Osteoblast (primary cell): Measurements from ENCODE around the gene HDAC4. TPM values are rescaled to one million over a fixed set of nuclear protein-coding genes. Genes with fewer than 3 reads are reported as not detected.
A peak's percentile ranks its signal among the peaks of the same experiment; 100 is the strongest.

Experiments
- DNase-seq: peaks from one replicate; pipeline ENCODE4 v3.0.0; 2011; ENCODE audit warnings: low spot score, mixed read lengths; ENCODE audit not compliant: insufficient read length; ENCODE audit errors: missing footprints
- H2AFZ ChIP-seq: 2 replicates; pipeline ENCODE4 v1.6.0; 2011; ENCODE audit warnings: mild to moderate bottlenecking, low read length
- H3K27ac ChIP-seq: 2 replicates; pipeline ENCODE4 v1.5.1; 2011; ENCODE audit warnings: mild to moderate bottlenecking, low read depth, low read length, moderate library complexity
- H3K27me3 ChIP-seq: 2 replicates; pipeline ENCODE4 v1.6.0; 2012; ENCODE audit warnings: mild to moderate bottlenecking, control low read depth, inconsistent platforms, low read length, moderate library complexity; ENCODE audit not compliant: insufficient read depth
- H3K36me3 ChIP-seq: 2 replicates; pipeline ENCODE4 v1.5.1; 2011; ENCODE audit warnings: mild to moderate bottlenecking, low read length, control low read depth, moderate library complexity; ENCODE audit not compliant: insufficient read depth
- H3K4me1 ChIP-seq: 2 replicates; pipeline ENCODE4 v1.5.1; 2011; ENCODE audit warnings: mild to moderate bottlenecking, low read length, control low read depth, moderate library complexity; ENCODE audit not compliant: insufficient read depth
- H3K4me2 ChIP-seq: 2 replicates; pipeline ENCODE4 v1.6.0; 2011; ENCODE audit warnings: mild to moderate bottlenecking, low read length; ENCODE audit not compliant: insufficient read depth
- H3K4me3 ChIP-seq: fragments of 200-600 bp; sonication (generic); 3 replicates; pipeline ENCODE4 v1.5.1; 2012; ENCODE audit warnings: mild to moderate bottlenecking, low read length, inconsistent platforms; ENCODE audit not compliant: insufficient read depth
- H3K79me2 ChIP-seq: 2 replicates; pipeline ENCODE4 v1.6.0; 2012; ENCODE audit warnings: mild to moderate bottlenecking, low read length, control low read depth, inconsistent platforms; ENCODE audit not compliant: insufficient read depth
- H3K9me3 ChIP-seq: 2 replicates; pipeline ENCODE4 v1.5.1; 2011; ENCODE audit warnings: low read depth, low read length, control low read depth
- H4K20me1 ChIP-seq: 2 replicates; pipeline ENCODE4 v1.6.0; 2012; ENCODE audit warnings: mild to moderate bottlenecking, low read length, control low read depth; ENCODE audit not compliant: insufficient read depth
- CTCF ChIP-seq: IDR thresholded peaks from 2 replicates; pipeline ENCODE4 v1.5.1; 2011; ENCODE audit warnings: mild to moderate bottlenecking, low read depth, low read length, moderate library complexity; ENCODE audit errors: extremely low read depth
- total RNA-seq: library from RNA; depleted of rRNA; stranded (reverse); fragments of >200 nt; gene quantifications from 2 replicates; pipeline ENCODE4 v1.2.3, GENCODE V29; 2012

Gene HDAC4
- total RNA-seq, 1 donor = 30.8 TPM

GRCh38 chr2:239184179-239184578, 216.6 kb downstream of the HDAC4 start:
- H3K27ac ChIP-seq = no peak overlapping the region
- H3K79me2 ChIP-seq = no peaks in the 10 kb centered on the region
- H3K27me3 ChIP-seq = no peaks in the 10 kb centered on the region
- H2AFZ ChIP-seq = no peak overlapping the region
- H3K4me1 ChIP-seq = no peaks in the 10 kb centered on the region
- H3K36me3 ChIP-seq = peaks cover 4% of the 10 kb centered on the region
- no peak overlapping the region for H3K4me2 ChIP-seq
- peak; percentile 1 for DNase-seq
- no peak for TF ChIP-seq CTCF
- H4K20me1 ChIP-seq = no peaks in the 10 kb centered on the region
- no peaks in the 10 kb centered on the region for H3K9me3 ChIP-seq
- H3K4me3 ChIP-seq = no peak overlapping the region

GRCh38 chr2:239182981-239183791, 217.6 kb downstream of the HDAC4 start:
- Histone ChIP-seq H3K27ac (no peak overlapping the region), H3K36me3 (no peaks in the 10 kb centered on the region), H3K4me2 (no peak overlapping the region), H3K9me3 (no peaks in the 10 kb centered on the region), H3K4me3 (no peak overlapping the region), H3K79me2 (no peaks in the 10 kb centered on the region), H4K20me1 (no peaks in the 10 kb centered on the region), H3K27me3 (no peaks in the 10 kb centered on the region), H3K4me1 (no peaks in the 10 kb centered on the region), H2AFZ (no peak overlapping the region)
- TF ChIP-seq CTCF = no peak
- DNase-seq = peak; percentile 45

- no peak for TF ChIP-seq CTCF
These were observed 218.8 kb downstream of the HDAC4 start for GRCh38 chr2:239181903-239182581.

GRCh38 chr2:239181074-239181902, 219.5 kb downstream of the HDAC4 start:
- DNase-seq = no peak

More at GRCh38 chr2:239181903-239182581, 218.8 kb downstream of the HDAC4 start:
- Histone ChIP-seq H3K4me3 (no peak overlapping the region), H2AFZ (no peak overlapping the region), H3K27ac (no peak overlapping the region), H3K4me1 (no peaks in the 10 kb centered on the region), H3K27me3 (no peaks in the 10 kb centered on the region), H3K36me3 (no peaks in the 10 kb centered on the region), H3K4me2 (no peak overlapping the region), H4K20me1 (no peaks in the 10 kb centered on the region), H3K9me3 (no peaks in the 10 kb centered on the region), H3K79me2 (no peaks in the 10 kb centered on the region)
- DNase-seq = no peak

More at GRCh38 chr2:239181074-239181902, 219.5 kb downstream of the HDAC4 start:
- no peak for TF ChIP-seq CTCF
- no peaks in the 10 kb centered on the region for H3K79me2 ChIP-seq
- H2AFZ ChIP-seq = no peak overlapping the region
- no peaks in the 10 kb centered on the region for H3K9me3 ChIP-seq
- H3K4me3 ChIP-seq = no peak overlapping the region
- no peaks in the 10 kb centered on the region for H4K20me1 ChIP-seq
- no peaks in the 10 kb centered on the region for H3K36me3 ChIP-seq
- no peaks in the 10 kb centered on the region for H3K4me1 ChIP-seq
- H3K4me2 ChIP-seq = no peak overlapping the region
- H3K27me3 ChIP-seq = no peaks in the 10 kb centered on the region
- no peak overlapping the region for H3K27ac ChIP-seq
